Stimulated activated CD8-positive, alpha-beta memory T cell treated with anti-CD3 and anti-CD28 coated beads, Interleukin-15, amount 100 ng/mL, for 4 hours (primary cell): ENCODE data around the gene IL1RN.
A peak's percentile ranks its signal among the peaks of the same experiment; 100 is the strongest.

ENCODE experiments used
- DNase-seq, 2 donors: peaks; one replicate each; pipeline ENCODE4 v3.0.0-alpha.2; 2020; ENCODE audit warnings: low read depth in 2 of 2

Gene IL1RN

DNA sequence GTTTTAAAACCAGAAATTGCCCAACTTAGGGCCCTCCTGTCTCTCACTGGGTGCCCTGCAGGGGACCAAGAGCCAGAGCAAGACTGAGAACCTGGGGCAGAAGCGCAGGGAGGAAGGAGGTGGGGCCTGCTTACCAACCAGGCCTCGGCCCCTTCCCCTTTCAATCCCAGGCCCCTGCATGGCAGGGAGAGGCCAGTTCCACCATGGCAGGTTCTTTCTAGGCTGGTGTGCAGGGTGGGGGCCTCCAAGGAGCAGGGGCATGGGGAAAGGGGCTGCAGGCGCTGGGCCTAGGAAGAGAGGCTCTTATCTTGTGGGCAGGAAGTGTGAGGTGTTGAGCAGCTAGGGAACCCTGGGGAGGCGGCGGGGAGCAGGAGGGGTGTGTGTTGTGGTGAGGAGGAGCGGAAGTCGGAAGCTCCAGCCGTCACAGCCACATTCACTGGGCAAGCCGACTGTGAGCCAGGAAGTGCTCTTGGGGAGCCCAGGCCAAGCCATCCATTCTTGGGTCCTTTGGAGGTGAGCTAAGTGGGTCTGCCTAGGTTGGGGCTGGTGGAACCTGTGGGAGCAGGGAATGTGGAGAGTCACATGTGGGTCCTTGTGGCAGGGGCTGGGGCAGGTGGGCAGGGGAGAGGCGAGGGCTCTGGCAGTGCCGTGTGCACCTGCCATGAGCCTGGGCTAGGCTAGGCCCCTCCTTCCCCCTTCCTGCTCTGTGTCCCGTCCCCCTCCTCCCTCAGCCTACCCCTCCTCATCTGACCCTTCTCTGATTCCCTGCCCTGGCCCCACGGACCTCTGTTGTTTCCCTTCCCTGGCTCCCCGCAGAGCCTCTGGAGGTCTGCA is 46.4 kb downstream of the IL1RN start, which contains the start of gene PSD4:
Gene PSD4, plus strand, starts transcription at position 430 of the 834 bp plus-strand sequence. CDS start 8,486 bp downstream, outside the sequence.
- peak; percentile 67 to 73 for DNase-seq

DNA sequence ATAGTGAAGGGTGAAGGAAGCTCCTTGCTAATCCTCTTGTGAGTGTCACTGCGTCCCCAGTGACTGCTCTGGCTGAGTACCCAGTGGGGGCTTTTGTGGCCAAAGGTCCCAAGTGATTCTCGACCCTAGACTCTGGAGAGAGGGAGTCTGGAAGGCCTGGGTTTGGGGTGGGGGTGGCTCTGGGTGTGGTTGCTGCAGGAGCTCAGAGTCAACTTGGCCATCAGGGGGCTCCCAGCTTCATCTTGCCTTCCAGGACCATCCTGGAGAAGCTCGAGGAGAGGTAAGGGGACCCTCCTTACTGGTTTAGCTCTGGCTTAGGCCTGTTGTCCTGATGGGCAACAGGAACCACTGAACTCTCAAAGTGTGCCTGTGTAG is 47.0 kb downstream of the IL1RN start:
- no peak for DNase-seq

DNA sequence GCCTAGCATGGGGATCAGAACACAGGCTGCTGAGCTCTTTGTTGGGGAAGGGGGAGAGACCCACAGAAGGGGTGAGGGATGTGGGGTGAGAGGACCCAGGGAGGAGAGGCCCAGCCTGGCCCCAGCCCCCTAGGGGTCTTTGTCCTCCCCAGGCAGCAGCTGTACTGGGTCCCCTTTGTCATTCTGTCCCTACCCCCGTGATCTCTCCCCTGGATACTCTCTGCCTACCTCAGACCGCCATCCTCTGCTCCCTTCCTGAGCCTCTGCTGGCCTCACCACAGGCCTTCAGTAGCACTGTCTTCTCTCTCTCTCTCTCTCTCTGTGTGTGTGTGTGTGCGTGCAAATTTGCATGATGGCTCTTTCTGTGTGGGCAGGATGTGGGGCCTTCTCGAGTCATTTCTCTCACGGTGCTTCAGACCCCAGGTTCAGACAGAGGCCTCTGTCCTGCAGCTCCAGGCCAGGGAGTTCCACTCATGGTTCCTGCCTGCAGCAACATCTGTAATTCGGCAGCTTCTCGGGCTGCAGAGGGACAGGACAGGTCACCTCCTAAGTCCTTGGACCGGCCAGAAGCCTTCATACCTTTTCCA is 47.7 kb downstream of the IL1RN start:
- no peak for DNase-seq

DNA sequence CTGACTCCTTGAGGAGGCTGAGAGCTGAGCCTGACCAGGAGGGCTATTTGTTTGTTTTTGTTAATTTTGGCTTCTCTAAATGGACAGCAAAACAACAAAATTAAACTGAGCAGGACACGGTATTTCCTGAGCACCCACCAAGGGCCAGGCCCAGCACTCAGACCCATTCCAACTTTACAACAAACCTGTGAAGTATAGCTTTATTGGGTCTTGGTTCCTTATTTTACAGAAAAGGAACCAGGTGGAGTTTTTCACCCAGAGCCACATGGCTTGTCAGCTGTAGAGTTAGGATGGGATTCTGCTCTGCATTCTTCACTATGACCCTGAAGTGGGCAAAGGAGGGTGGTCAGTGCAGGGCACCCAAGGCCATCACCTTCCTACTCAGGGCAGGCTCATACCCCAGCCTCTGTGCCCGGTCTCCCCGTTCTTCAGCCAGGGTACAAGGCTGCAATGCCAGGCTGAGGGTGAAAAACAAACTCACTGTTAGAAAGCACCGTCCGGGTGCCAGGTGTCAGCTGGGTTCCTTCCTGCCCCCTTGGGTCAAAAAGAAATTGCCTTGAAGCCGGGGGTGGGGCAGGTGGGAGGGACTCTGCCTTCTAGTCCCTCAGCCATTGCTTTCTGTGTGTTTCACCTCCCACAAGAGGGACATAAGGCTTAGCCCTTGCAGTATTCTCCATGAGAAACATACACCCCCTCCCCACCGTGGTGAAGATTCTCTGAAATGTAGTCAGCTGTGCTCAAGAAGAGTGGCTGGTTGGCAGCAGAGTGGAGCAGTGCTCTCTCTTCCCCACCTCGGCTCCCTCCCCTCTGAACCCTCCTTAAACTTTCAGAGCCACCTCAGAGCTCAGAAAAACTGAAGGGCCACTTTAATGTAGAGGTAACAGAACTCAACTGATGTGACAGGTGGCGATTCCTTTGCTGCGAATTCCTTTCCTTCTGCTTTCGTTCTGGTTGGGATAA is 48.6 kb downstream of the IL1RN start:
- no peak for DNase-seq

DNA sequence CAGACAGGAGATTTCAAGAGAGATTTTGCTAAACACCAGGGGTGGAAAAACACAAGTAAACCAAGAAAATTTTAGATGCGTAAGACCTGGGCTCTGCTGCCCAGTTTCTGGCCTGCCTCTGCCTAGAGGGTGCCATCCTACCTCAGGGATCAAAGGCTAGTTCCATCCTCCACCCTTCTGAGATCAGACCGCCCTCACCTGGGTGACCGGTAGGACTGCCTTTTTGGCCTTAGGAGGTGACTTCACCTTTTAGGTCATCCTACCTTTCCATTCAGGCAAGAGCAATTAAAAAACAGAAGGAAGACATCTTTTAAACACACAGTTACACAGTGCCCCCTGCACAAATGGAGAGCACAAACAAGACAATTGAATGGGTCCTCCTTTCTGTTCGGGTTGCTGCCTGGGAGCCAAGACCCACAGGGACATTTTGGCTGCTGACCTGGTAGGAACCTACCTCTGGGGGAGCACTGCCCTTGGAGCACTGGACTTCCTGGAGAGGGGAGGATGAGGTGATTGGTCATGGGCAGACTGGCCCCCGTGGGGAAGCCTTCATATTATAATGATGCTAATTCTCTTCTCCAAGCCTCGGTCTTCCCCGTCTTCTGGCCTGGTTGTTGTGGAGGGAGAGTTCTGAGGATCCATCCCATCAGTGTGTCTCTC is 49.4 kb downstream of the IL1RN start:
- no peak for DNase-seq

DNA sequence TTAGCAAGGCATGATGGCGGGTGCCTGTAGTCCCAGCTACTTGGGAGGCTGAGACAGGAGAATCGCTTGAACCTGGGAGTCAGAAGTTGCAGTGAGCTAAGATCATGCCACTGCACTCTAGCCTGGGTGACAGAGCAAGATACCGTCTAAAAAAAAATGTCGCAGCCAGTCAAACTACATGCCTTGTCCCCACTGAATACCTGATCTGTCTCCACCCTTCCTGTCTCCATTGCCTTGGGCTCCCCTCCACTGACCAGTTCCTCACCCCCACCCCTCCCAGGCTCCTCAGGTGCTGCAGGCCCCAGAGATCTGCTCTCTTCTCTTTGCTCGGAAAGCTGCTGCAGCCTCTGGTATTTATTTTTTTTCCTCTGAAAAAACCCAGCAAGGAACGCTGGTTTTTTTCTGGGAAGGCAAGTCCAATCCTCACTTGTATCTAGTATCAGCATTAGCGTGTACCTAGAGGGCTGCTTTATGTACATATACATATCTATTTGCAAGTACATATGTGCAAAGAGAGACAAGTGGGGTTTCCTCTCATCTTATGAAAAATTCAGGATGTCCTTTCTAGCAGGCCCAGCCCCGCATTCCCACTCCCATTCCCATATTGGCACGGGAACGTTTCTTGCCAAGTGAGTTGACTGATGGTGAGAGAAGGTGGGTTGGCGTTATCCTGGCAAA is 50.8 kb downstream of the IL1RN start:
- no peak for DNase-seq

DNA sequence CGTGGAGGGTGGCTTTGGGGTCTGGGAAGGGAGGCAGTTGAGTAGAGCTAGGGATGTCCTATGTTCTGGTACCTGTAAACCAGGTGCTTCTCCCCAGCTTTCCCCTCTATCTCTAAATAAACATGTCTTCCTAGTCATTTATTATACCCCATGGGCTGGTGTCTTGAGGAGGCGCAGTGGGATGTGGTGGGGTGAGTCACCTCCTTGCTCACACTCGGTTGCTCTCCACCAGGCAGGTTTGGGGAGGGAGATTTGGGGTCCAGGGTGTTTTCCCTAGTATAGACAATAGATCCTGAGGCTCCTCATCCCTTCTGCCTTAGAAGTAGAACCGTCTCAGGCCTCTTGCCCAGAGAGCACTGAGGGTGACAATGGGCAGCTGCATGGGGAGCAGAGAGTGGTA is 51.5 kb downstream of the IL1RN start:
- DNase-seq: no peak

DNA sequence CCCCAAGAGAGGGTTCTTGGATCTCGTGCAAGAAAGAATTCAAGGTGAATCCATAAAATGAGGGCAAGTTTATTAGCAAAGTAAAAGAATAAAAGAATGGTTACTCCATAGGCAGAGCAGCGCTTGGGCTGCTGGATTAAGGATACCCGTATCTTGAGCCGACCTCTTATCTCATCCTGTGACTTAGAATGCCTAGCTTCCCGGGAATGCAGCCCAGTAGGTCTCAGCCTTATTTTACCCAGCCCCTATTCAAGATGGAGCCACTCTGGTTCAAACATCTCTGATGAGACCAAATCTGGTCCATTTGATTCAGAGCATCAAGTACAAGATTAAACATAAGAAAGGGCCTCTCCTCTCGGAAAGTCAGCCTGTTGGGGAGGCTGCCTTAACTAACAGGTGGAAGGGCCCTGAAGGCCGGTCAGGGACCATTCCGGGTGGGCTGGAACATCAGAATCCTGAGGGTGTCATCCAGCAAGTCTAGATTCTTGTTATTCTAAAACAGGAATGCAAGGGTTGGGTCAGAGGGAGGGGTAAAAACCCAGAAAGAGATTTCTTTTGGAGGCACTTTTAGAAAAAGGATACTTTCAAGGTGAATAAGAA is 52.1 kb downstream of the IL1RN start:
- DNase-seq: no peak

DNA sequence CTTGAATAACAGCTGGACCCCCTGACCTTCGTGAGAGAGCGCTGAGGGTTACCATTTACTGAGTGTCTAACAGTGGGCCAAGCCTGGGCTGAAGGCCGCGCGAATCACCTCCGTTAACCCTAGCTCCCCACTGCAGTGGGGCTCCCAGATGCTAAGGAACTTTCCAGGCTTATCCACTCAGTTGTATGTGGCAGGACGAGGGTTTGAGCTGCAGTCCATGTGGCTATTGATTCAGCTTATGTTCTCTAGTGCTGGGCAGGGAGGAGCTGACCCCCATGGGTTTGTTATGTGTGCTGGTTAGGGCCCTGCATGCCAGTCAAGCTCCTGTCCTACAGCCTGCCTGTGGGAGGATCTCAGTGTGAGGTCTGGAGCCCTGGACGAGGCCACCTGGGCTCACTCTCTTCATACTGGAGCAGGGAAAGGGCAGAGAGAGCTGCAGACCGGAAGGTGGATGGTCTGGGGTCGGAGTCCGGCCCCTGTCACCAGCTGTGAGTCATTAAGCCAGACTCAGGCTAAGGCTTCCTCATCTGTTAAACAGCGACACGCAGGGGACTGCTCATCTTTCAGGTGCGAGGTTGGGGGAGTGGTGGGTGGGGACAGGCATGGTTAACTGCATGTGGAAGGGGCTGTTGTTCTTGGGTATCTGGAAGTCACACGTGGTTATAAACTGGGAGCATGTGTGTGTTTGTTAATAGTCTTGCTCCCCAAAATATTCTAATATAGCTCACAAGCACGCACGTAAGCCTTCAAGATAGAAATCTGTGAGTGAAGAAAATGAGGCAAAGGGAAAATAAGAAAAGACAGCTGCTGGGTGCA is 52.9 kb downstream of the IL1RN start:
- DNase-seq: no peak

DNA sequence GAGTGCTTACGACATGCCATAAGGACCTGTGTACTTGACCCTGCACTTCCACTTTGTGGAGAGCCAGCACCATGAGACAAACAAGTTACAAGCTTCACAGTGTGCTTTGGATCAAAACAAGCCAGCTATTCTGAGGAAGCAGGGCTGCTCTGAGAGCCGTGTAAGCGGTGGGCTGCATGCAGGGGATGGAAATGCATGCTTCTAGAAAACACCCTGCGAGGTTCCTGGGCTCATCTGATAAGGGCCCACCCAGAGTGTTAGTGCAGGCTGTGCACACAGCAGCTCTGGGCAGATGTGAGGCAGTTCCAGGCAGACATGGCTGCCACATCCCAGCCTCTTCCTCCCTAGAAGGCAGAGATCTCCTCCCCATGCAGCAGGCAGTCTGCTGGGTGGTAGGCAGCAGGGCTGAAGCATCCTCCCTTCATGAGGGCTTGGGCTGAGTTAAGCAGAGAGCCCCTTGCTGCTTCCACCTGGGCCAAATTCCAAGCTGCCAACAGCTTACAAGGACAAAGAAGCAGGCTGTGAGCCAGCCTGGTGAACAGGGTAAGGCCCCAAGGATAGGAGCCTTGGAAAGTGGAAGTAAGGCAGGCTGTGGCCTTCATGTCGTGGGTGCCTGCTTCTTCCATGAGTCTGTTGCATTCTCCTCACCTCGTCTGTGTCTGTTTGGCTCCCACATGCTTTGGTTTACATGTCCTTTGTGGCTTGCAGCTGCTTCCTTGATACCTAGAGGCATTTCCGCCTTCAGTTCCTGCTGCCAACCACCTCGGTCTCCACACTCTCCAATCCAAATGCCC is 54.1 kb downstream of the IL1RN start:
- DNase-seq: no peak

DNA sequence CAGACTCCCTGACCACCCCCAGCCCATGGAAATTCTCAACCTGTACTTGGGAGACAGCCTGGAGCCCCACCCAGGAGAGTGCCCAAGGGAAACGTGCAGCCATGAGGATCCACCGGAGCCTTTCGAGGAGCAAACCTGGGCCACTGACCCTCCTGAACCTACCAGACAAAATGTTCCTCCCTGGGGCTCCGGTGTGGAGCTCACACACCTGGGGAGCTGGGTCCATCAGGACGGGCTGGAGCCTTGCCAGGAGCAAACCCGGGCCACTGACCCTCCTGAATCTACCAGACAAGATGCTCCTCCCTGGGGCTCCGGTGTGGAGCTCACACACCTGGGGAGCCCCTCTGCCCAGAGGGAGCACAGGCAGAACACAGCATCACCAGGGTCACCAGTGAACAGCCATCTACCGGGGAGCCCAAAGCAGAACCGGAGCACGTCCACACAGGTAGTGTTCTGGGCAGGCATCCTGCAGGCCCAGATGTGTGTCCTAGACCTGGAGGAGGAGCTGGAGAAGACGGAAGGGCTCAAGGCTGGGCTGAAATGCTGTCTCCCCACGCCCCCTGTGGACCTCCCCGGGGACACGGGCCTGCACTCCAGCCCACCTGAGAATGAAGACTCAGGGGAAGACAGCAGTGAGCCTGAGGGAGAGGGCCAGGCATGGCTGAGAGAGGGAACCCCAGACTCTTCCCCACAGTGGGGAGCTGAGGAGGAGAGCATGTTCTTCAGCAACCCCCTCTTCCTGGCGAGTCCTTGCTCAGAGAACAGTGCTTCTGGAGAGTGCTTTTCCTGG is 55.3 kb downstream of the IL1RN start:
- no peak for DNase-seq

DNA sequence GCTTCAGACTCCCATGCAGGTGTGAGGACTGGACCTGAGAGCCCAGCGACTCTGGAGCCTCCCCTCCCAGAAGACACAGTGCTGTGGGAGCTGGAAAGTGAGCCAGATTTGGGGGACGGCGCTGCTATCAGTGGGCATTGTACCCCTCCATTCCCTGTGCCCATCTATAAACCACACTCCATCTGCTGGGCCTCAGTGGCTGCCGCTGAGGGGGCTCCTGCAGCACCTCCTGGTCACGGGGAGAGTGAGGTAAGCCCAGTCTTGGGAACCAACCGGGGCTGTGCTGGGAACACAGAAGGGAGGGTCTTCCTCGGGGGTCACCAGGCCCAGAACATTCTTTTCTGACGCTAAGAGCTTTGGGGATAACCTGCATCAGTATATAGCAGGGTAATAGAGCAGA is 55.9 kb downstream of the IL1RN start:
- DNase-seq: no peak
